SW480 (cell line): Measurements from ENCODE around the gene HSPB8.

Experiments used
- DNase-seq: peaks from one replicate; pipeline ENCODE4 v3.0.0-alpha.2; 2016; ENCODE audit warnings: low spot score

Gene HSPB8

DNA sequence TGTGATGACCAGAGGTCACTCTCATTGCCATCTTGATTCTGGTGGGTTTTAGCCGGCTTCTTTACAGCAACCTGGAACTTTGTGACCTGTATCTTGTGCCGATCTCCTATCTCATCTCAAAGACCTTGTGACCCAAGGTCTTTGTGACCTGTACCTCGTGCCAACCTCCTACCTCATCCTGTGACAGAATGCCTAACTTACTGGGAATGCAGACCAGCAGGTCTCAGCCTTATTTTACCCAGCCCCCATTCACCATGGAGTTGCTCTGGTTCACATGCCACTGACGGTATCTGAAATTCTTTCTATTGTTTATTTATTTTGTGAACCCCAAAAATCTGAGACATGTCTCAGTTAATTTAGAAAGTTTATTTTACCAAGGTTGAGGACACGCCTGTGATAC is 7.4 kb upstream of the HSPB8 start:
- no peak for DNase-seq

DNA sequence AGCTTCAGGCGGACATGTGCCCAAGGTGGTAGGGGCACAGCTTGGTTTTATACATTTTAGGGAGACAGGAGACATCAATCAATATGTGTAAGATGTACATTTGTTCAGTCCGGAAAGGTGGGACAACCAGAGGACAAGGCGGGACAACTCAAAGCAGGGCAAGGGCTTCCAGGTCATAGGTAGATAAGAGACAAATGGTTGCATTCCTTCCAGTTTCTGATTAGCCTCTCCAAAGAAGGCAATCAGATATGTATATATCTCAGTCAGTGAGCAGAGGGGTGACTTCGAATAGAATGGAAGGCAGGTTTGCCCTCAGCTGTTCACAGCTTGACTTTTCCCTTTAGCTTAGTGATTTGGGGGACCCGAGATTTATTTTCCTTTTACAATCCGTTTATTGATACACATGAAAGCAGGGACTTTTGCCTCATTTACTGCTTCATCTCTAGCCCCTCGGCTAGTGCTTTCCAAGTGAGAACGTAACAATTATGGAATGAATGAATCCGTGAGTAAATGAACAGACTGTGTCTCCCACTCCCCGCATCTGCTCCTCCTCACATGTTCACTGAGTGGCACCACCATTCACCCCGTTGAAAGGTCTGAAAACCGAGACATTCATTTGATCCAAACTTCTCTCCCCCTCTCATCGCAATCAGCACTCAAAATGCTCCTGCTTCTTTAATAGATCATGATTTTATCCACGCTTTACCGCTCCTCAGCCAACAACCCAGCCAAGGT is 6.9 kb upstream of the HSPB8 start:
- DNase-seq = no peak

DNA sequence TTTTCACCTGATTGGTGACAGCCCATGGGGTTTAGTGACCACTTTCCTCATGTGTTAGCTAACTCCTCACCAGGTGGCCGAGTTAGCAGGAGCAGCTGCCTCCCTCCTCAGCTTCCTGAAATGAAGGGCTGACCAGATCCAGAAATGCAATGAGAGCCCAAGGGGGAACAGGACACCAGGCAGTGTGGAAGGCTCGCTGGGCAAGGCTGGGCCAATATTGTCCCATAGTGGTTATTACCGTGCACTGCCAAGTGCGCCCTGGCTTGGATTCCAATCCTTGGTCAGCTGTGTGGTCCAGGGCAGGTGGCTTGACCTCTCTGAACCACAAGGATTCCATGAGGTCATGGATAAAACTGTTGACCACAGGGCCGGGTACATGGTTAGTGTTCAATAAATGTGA is 3.6 kb upstream of the HSPB8 start:
- no peak for DNase-seq

DNA sequence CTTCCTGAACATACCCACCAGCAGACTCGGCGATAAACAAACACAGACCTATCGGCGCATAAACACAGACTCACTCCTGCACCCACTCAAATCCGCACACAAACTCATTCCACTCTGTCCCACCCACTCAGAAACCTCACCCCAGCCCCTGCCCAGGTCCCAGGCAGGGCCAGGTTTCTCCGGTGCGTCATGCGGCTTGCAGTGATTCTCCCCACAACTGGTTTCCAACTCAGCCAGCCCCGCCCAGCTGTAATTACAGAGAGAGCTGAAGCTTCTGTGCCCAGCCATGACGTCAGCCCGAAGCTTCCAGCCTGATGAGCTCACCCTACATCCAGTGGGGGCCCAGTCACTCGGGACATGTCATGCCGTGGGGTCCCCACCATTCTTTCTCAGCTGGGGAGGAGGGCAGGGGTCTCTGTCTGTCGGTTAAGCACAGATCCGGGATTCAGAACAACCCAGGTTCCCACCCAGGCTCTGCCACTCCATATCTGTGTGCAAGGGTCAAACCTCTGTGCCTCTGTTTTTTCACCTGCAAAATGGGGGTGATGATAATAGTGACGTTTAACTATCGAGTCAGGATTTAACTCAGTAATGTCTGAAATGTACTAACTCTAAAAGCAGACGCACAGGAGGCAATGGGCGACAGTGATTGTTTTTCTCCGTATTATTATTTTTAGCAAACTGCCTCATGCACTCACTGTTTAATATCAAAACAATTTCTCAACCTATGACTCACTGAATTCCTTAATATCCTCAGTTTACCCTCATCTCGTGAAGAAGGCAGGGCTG is 2.3 kb upstream of the HSPB8 start:
- DNase-seq = peak; percentile 79

DNA sequence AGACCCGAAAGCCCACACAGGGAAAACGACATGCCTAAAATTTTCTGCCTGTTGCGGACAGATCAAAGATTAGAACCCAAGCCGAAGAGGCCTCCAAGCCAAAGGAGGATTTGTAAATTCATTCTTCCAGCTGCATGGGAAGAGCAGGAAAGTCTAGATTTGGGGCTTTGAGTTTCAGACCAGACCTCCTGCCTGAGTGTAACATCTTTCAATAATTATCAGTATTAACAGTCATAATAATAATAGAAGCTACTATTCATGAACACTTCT is 1.7 kb upstream of the HSPB8 start:
- no peak for DNase-seq

DNA sequence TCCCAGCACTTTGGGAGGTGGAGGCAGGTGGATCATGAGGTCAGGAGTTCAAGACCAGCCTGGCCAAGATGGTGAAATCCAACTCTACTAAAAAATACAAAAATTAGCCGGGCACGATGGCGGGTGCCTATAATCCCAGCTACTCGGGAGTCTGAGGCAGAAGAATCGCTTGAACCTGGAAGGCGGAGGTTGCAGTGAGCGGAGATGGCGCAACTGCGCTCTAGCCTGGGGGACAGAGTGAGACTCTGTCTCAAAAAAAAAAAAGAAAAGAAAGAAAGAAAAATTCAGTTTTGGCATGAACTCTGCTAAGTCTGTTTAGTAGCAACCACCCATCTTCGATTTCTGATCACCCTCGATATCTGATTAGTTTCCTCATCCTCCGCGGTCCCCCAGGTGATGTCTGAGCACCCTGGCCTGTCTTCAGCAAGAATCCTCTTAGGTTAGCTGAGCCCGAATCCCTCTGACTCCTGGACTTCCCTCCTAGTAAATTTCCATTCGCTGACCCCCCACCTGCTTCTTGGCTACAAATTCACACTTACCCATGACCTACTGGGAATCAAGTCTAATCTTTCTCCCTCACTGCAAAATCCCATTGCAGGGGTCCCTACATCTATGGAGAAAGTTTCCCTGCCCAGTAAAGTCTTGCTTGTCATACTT is 879 bp upstream of the HSPB8 start:
- DNase-seq = no peak

DNA sequence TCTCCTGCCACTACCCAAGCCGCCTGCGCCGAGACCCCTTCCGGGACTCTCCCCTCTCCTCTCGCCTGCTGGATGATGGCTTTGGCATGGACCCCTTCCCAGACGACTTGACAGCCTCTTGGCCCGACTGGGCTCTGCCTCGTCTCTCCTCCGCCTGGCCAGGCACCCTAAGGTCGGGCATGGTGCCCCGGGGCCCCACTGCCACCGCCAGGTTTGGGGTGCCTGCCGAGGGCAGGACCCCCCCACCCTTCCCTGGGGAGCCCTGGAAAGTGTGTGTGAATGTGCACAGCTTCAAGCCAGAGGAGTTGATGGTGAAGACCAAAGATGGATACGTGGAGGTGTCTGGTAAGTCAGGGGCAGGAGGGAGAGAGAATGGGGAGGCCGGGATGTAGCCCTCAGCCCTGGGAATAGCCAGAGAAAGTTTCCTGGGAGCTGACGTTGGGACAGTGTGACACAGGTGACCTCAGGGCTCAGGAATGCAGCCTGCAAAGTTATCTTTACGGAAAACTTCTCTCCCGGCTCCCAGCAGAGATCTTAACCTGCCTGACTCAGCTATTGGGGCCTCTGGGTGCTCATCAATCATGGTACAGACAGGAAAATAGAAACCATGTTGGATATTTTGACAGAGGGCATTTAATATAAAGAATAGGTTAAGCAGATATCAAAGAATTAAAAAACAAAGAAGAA is 747 bp downstream of the HSPB8 start:
- peak; percentile 61 for DNase-seq

DNA sequence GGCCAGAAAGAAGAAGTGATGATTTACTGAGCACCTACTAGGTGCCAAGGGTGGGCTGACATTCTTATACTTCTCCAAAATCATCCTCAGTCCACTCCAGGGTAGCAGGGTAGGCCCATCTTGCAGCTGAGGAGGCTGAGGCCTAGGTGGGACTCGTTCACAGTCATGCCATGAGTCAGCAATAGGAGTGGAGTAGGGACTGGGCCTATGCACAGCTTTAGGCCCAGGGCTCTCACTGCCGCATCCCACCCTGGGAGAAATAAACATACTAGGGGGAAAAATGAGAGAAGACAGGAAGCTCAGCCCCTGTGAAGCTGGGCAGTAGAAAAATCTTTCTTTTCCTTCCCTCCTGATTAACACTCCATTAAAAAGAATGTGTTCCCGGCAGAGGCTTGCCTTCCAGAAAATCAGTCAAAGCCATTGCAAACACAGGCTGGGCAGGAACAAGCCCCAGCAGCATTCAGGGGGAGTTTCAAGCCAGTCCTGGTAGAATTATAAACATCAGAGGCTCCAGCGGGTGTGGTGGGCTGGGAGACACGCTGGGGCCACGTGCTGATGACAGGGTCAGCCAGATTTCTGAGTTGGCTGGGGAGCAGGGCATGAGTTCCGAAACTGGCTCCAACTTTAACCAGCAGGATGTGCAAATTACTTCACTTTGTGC is 1.8 kb downstream of the HSPB8 start:
- no peak for DNase-seq

DNA sequence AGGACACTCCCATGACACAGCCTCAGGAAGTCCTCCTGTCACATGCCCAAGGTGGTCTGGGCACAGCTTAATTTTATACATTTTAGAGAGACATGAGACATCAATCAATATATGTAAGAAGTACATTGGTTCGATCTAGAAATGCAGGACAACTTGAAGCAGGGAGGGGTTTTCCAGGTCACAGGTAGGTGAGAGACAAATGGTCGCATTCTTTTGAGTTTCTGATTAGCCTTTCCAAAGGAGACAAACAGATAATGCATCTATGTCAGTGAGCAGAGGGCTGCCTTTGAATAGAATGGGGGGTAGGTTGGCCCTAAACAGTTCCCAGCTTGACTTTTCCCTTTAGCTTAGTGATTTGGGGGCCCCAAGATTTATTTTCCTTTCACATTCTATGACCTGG is 2.5 kb downstream of the HSPB8 start:
- DNase-seq = no peak

DNA sequence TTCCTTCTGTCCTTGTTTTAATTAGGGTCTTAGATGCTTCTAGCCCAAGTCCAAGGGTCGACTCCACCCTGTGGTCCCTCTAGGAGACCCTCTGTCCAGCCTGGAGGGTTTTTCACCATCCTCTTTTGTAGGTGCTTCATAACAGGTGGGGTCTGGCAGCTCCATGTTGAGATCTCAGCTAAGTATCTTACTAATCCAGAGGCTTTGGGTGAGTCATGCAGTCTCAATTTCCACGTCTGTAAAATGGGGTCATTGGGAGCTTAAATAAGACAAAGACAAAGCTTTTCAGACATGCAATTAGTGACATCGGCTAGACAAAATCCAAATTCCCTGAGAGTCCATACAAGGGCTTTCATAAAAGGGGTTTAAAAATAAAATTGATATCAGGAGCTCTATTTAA is 3.2 kb downstream of the HSPB8 start:
- DNase-seq = no peak

DNA sequence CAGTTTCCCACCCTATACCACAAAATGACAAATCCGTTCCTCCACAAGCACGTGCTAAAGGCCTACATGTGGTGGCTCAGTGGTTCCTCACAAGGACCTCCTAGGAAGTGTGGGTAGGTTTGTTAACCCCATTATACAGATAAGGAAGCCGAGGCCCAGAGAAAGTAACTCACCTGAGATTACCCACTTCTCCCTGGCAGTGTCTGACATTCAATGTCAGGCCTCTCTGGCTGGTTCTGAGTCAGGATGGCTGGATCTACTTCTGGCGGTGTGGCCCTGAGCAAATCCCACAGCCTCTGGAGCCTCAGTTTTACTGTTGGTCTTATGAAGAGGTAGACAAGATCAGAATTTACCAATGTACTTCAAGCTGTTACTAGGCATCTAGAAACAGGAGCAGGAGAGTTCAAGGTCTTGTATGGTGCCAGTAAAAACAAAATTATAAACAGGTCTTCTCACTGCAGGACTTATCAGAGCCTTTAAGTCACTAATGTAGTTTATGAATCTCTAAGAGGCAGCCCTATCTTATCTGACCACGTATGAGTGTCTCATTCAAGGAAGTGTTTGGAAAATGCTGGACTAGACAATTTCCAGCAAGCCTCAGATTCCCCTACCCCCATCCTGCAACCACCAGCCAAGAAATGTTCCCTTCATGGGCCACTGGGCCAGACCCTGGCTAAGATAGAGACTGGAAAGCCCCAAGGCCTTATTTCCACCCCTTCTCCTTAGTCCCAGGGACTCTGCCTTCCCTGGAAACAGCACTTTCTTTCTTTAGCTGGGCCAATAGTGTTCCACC is 4.2 kb downstream of the HSPB8 start:
- no peak for DNase-seq

DNA sequence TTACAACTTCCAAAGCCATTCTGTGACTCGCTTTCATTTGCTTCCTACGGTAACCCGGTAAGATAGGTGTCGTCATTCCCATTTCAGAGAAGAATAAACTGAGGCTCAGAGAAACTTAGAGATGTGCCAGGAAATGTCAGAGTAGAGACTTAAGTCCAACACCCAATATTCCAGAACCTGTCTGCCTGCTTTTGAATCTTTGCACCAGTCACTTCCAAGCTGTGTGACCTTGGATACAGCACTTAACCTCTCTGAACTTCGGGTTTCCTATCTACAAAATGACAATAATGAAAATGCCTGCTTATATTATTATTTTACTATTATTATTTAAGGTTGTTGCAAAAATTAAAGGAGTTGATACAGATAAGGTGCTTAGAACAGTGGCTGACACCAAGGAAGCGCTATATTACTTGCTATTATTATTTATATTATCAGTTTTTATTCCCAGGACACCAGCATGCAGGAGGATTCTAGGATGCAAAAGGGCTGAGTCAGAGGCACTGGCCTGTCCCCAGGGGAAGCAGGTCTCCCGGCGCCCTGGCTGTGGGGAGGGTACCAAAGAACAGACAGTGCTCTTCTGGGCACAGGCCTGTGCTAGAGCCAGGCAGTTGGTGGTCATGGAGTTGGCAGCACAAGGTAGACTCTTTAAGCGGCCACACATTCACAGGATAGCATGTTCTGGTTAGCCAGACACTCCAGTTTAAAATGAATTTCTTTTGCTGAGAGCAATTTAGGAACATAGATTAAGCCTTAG is 5.4 kb downstream of the HSPB8 start:
- DNase-seq = no peak

DNA sequence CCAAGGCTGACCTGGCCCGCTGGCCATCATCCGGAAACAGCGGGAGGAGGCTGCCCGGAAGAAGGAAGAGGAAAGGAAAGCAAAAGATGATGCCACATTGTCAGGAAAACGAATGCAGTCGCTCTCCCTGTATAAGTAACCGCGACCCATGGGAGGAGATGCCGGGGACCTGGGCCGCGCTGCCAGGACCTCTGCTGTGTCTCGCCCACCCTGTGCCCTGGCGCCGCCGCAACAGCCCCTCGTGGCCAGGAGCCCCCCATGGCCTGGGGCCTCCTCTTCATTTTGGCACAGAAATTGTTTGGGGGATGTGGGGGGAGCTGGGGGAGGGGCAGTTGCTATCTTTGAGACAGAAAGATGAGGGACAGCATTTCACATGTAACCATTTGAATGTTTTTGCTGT is 16.5 kb downstream of the HSPB8 start:
- DNase-seq = no peak

DNA sequence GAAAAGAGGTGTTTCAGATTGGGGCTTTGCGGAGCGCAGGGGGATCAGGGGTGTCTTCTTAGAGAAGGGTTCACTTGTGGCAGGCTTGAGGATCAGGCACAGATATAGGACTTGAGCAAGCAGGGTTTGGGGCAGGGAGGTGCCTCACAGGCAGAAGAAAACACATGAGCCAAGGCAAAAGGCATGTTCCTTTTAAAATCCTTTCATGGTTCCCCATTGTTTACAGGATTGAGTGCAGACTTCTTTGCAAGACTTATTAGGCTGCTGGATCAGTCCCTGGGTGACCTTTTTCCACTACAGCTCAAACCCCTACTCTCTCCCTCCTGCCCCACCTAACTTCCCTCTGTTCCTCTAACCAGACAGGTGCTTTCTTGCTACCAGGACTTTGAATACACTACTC is 19.7 kb downstream of the HSPB8 start:
- DNase-seq = no peak

DNA sequence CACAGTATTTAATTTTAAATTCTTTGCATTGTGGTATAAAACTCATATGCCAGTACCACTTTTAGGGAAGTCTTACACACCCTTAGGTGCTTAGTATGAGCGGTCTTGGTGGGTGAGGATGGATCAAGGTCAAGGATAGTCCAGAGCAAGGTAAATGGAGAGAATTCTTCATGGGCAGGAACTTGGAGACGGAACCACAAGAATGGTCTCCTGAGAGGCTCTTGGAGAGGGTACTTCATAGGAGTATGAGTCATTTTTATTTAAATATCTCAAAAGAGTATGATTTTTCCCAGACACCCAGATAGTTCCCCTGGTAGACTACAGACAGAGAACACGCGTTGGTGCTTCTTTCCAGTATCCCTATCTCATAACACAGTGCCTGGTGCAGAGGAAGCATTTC is 21.9 kb downstream of the HSPB8 start:
- no peak for DNase-seq

DNA sequence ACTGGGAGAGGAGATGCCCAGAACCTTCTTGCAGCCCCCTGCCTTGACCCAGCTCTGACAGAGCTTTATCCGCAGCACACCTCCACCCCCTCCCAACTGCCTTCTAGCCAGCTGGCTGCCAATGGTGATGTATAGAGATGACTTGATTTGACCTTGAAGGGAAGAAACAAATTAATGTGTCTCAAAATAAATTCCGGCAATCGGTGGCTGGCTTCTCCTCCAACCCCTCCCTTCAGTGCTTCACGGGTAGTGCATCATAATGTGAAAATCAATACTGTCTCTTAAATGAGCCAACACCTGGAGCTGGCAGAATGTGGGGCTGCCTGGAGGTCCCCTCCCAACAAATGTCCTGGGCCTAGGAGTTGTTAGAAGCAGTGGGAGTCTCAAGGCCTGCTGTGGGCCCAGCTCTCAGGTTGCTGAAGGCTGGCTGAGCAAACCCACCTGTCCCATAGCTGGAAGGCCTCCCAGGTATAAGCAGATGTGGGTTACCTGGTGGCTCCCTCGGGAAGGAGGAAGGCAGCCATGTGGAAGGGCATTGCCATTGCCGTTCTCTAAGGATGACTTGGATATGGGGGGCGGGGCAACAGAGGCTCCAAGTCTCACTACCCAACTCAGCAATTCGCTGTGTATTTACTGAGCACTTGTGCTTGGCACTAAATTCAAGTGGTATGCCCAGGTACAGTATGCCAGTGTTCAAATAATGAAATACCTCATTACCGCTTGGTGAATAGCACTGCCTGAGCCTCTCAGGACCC is 23.2 kb downstream of the HSPB8 start:
- no peak for DNase-seq

DNA sequence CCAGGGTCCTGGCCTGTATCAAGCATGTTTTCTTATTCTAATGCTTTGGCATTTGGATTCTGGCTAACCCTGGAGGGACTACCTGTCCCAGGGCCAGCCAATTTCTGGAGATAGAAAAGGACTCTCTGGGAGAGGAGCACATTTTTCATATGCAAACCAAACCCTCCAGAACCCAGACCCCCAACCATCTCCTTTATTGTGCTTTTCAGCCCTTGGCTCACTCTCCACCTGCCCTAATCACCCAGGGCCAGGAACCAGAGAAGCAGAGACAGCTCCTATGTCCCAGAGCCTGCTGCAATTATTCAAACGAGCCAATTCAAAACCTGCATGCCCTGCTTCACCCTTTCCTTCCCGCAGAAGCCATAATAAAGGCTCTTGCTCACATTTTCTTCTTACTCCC is 23.8 kb downstream of the HSPB8 start:
- DNase-seq = no peak

DNA sequence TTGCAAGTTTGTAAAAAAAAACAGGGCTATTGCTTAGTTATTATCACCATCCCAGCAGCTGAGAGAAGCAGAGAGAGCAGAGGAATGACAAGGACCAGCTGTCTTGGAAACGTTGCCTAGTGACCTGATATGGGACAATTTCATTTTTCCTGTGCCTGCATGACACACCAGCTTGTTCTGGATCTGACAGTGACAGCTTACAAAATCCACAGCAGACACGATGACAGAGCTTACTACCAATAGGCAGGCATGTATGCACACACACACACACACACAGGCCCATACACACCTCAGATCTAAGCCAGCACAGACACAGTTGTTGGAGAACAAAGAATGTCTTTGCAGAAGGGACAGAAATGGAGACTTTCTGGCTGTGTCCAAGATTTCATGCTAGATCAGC is 25.4 kb downstream of the HSPB8 start:
- no peak for DNase-seq

DNA sequence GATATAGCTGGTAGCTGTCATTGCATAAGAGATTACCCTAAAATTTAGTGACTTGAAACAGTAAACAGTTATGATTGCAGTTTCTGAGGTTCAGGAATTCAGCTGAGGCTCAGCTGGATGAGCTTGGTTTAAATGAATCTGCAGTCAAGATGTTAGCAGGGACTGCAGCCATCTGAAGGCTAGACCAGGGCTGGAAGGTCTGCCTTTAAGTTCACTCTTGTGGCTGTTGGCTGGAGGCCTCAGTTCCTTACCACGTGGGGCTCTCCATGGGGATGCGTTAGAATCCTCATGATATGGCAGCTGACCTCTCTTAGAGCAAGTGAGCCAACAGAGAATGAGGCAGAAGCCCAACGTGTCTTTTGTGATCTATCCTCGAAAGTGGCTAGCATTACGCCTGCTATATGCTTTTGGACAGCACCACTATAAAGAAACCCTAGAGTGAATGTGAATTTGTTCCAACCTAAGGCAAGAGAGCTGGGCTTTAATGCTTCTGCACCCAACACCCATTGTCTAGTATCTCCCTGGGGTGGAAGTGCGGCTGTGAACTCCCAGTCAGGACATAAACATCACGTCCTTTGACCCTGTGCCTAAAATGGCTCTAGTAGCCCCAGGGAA is 26.0 kb downstream of the HSPB8 start:
- no peak for DNase-seq
